Keratinocyte (primary cell): ENCODE data around the gene MRGPRF. TPM values are rescaled to one million over a fixed set of nuclear protein-coding genes. Genes with fewer than 3 reads are reported as not detected.

ENCODE experiments used
- DNase-seq: peaks from one replicate; pipeline ENCODE4 v3.0.0-alpha.2; 2011; ENCODE audit warnings: low read depth, missing footprints, low spot score
- FAIRE-seq: peaks from 2 replicates; lab custom pipeline; 2011; peaks lifted over from hg19 to GRCh38; lab: Jason Lieb, UNC
- H2AFZ ChIP-seq: 2 replicates; pipeline ENCODE4 v1.6.0; 2012; ENCODE audit warnings: low read length, control low read depth, inconsistent platforms; ENCODE audit not compliant: control insufficient read depth
- H3K27ac ChIP-seq: 2 replicates; pipeline ENCODE4 v1.5.1; 2011; ENCODE audit warnings: low read length; ENCODE audit not compliant: control insufficient read depth, insufficient read depth
- H3K27me3 ChIP-seq: 3 replicates; pipeline ENCODE4 v1.6.0; 2011; ENCODE audit warnings: low read length; ENCODE audit not compliant: control insufficient read depth, insufficient read depth; ENCODE audit errors: extremely low read depth
- H3K36me3 ChIP-seq, 2 experiments: 2 replicates in 1 of 2; 3 replicates in 1 of 2; pipeline ENCODE4 v1.5.1; 2011; ENCODE audit warnings: low read length in 2 of 2, mild to moderate bottlenecking in 1 of 2; ENCODE audit not compliant: control insufficient read depth in 2 of 2, insufficient read depth in 2 of 2; ENCODE audit errors: extremely low read depth in 1 of 2
- H3K4me1 ChIP-seq: 3 replicates; pipeline ENCODE4 v1.5.1; 2011; ENCODE audit warnings: low read length; ENCODE audit not compliant: control insufficient read depth, insufficient read depth; ENCODE audit errors: extremely low read depth
- H3K4me2 ChIP-seq: 3 replicates; pipeline ENCODE4 v1.6.0; 2011; ENCODE audit warnings: low read depth, low read length; ENCODE audit not compliant: control insufficient read depth, insufficient read depth; ENCODE audit errors: extremely low read depth
- H3K4me3 ChIP-seq, 3 experiments: fragments of 200-600 bp in 1 of 3; sonication (generic) in 1 of 3; 2 replicates in 2 of 3; 3 replicates in 1 of 3; pipeline ENCODE4 v1.5.1; 2011 to 2016; ENCODE audit warnings: low read length in 3 of 3, mild to moderate bottlenecking in 3 of 3, control low read depth in 2 of 3, inconsistent platforms in 1 of 3, low read depth in 1 of 3, mixed read lengths in 1 of 3, mixed run types in 1 of 3, moderate library complexity in 1 of 3; ENCODE audit not compliant: control insufficient read depth in 2 of 3, insufficient read depth in 2 of 3; ENCODE audit errors: extremely low read depth in 1 of 3
- H3K79me2 ChIP-seq: 2 replicates; pipeline ENCODE4 v1.6.0; 2012; ENCODE audit warnings: low read length; ENCODE audit not compliant: control insufficient read depth, insufficient read depth
- H3K9ac ChIP-seq: 3 replicates; pipeline ENCODE4 v1.6.0; 2011; ENCODE audit warnings: low read length; ENCODE audit not compliant: control insufficient read depth, insufficient read depth; ENCODE audit errors: extremely low read depth
- H3K9me1 ChIP-seq: 3 replicates; pipeline ENCODE4 v1.6.0; 2011; ENCODE audit warnings: low read length; ENCODE audit not compliant: control insufficient read depth, insufficient read depth; ENCODE audit errors: extremely low read depth
- H3K9me3 ChIP-seq: 2 replicates; pipeline ENCODE4 v1.5.1; 2012; ENCODE audit warnings: low read depth, low read length; ENCODE audit not compliant: control insufficient read depth
- H4K20me1 ChIP-seq: 3 replicates; pipeline ENCODE4 v1.6.0; 2011; ENCODE audit warnings: low read length; ENCODE audit not compliant: control insufficient read depth, insufficient read depth; ENCODE audit errors: extremely low read depth
- CTCF ChIP-seq, 3 experiments: IDR thresholded peaks in 1 of 3; conservative IDR thresholded peaks in 1 of 3; optimal IDR thresholded peaks in 1 of 3; 2 replicates in 2 of 3; 3 replicates in 1 of 3; pipeline versions ENCODE3 to v1.5.1; 2011; ENCODE audit warnings: low read length in 3 of 3, mild to moderate bottlenecking in 3 of 3, moderate library complexity in 2 of 3, control low read depth in 1 of 3, inconsistent platforms in 1 of 3; ENCODE audit not compliant: insufficient read depth in 2 of 3; ENCODE audit errors: extremely low read depth in 1 of 3
- EZH2 ChIP-seq: IDR thresholded peaks from one replicate; pipeline ENCODE4 v1.6.1; 2012; ENCODE audit warnings: inconsistent platforms, mild to moderate bottlenecking, low read length, moderate library complexity
- dilution Hi-C: fragments of 300-500 bp; cut with MboI; formaldehyde crosslinking; loops from one replicate; pipeline ENCODE4 v1.7.0; 2020; ENCODE audit warnings: low sequenced_read_pairs; ENCODE audit not compliant: extremely low pct_ligation_motif_present
- polyA plus RNA-seq, 5 experiments: library from polyadenylated mRNA; depleted of rRNA in 3 of 5; stranded (reverse) in 3 of 5; stranded (forward) in 1 of 5; unstranded in 1 of 5; fragments of >200 nt; gene quantifications; 1 replicate in 1 of 5; 2 replicates in 3 of 5; 3 replicates in 1 of 5; pipeline versions ENCODE4 v1.2.1 to v1.2.3, GENCODE V29; 2011 to 2012; ENCODE audit warnings: missing spikeins in 2 of 5, low read depth in 1 of 5, low replicate concordance in 1 of 5

MRGPRF gene
- polyA plus RNA-seq, 1 donor (not counting 4 experiments of a cell fraction or from before 2014, with no cell fraction given) = not detected

GRCh38 chr11:69048694-69049489 lies 35.8 kb upstream of the MRGPRF start, which contains the start of gene TPCN2:
TPCN2 (plus strand) TSS chr11:69048932; CDS start chr11:69048998, 66 bp downstream.
- dilution Hi-C loops = no loop called here
- Histone ChIP-seq H3K4me2 (peak within 1 kb of the TSS; percentile 92), H3K9me1 (no peaks in the 10 kb centered on the region), H3K36me3 (no peaks in the 10 kb centered on the region), H3K79me2 (peaks cover 48% of the 10 kb centered on the region), H3K27ac (peak within 1 kb of the TSS; percentile 71), H3K4me3 (peak within 1 kb of the TSS; percentile 82 to 94 (median 83)), H2AFZ (peak within 1 kb of the TSS; percentile 79), H3K27me3 (no peaks in the 10 kb centered on the region), H3K4me1 (peaks cover 24% of the 10 kb centered on the region), H3K9ac (peak within 1 kb of the TSS; percentile 89), H3K9me3 (no peaks in the 10 kb centered on the region), H4K20me1 (no peaks in the 10 kb centered on the region)
- peak; percentile 92 for DNase-seq
- no peak for TF ChIP-seq EZH2
- no peak for TF ChIP-seq CTCF (optimal IDR thresholded peaks at IDR 0.05 in 1 of 3, IDR thresholded peaks at IDR 0.05 in 1 of 3, conservative IDR thresholded peaks at IDR 0.05 in 1 of 3; ENCODE audit: extremely low read depth in 1 of 3, insufficient read depth in 2 of 3, low read length in 3 of 3)
- FAIRE-seq = peak; percentile 9

GRCh38 chr11:69048031-69048693 lies 35.1 kb upstream of the MRGPRF start:
- Histone ChIP-seq H3K9ac (no peak overlapping the region), H3K9me1 (no peaks in the 10 kb centered on the region), H3K9me3 (no peaks in the 10 kb centered on the region), H3K36me3 (no peaks in the 10 kb centered on the region), H3K27me3 (peaks cover 3% of the 10 kb centered on the region), H3K4me1 (peaks cover 22% of the 10 kb centered on the region), H3K4me3 (peak overlapping the region in 2 of 3 experiments; percentile 24 to 94), H2AFZ (peak overlapping the region; percentile 79), H3K4me2 (peak overlapping the region; percentile 92), H3K27ac (peak overlapping the region; percentile 10), H3K79me2 (peaks cover 41% of the 10 kb centered on the region), H4K20me1 (no peaks in the 10 kb centered on the region)
- dilution Hi-C loops = no loop called here
- FAIRE-seq (no peak), DNase-seq (no peak)
- no peak for TF ChIP-seq EZH2
- no peak for TF ChIP-seq CTCF (optimal IDR thresholded peaks at IDR 0.05 in 1 of 3, IDR thresholded peaks at IDR 0.05 in 1 of 3, conservative IDR thresholded peaks at IDR 0.05 in 1 of 3; ENCODE audit: extremely low read depth in 1 of 3, insufficient read depth in 2 of 3, low read length in 3 of 3)
